IPS-20b (cell line): ENCODE measurements around the gene PLLP.

Source experiments
- H3K27ac ChIP-seq: one replicate; pipeline ENCODE4 v1.5.1; 2013; ENCODE audit warnings: low read length
- H3K27me3 ChIP-seq: 2 replicates; pipeline ENCODE4 v1.6.1; 2013; ENCODE audit warnings: mild to moderate bottlenecking, low read length, inconsistent platforms; ENCODE audit not compliant: insufficient read depth
- H3K36me3 ChIP-seq: 2 replicates; pipeline ENCODE4 v1.6.1; 2013; ENCODE audit warnings: low read depth, mild to moderate bottlenecking, inconsistent platforms, low read length, moderate library complexity; ENCODE audit not compliant: insufficient read depth
- H3K4me1 ChIP-seq: 2 replicates; pipeline ENCODE4 v1.6.1; 2013; ENCODE audit warnings: mild to moderate bottlenecking, control low read depth, inconsistent platforms, low read length, moderate library complexity; ENCODE audit not compliant: insufficient read depth
- H3K4me3 ChIP-seq: 2 replicates; pipeline ENCODE4 v1.5.1; 2013; ENCODE audit warnings: mild to moderate bottlenecking, low read length, inconsistent platforms
- H3K9ac ChIP-seq: 2 replicates; pipeline ENCODE4 v1.6.1; 2013; ENCODE audit warnings: low read depth, mild to moderate bottlenecking, inconsistent platforms, low read length, moderate library complexity
- H3K9me3 ChIP-seq: 2 replicates; pipeline ENCODE4 v1.6.1; 2013; ENCODE audit warnings: mild to moderate bottlenecking, low read depth, low read length, inconsistent platforms; ENCODE audit not compliant: insufficient read depth

The PLLP gene, protein sequence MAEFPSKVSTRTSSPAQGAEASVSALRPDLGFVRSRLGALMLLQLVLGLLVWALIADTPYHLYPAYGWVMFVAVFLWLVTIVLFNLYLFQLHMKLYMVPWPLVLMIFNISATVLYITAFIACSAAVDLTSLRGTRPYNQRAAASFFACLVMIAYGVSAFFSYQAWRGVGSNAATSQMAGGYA

DNA sequence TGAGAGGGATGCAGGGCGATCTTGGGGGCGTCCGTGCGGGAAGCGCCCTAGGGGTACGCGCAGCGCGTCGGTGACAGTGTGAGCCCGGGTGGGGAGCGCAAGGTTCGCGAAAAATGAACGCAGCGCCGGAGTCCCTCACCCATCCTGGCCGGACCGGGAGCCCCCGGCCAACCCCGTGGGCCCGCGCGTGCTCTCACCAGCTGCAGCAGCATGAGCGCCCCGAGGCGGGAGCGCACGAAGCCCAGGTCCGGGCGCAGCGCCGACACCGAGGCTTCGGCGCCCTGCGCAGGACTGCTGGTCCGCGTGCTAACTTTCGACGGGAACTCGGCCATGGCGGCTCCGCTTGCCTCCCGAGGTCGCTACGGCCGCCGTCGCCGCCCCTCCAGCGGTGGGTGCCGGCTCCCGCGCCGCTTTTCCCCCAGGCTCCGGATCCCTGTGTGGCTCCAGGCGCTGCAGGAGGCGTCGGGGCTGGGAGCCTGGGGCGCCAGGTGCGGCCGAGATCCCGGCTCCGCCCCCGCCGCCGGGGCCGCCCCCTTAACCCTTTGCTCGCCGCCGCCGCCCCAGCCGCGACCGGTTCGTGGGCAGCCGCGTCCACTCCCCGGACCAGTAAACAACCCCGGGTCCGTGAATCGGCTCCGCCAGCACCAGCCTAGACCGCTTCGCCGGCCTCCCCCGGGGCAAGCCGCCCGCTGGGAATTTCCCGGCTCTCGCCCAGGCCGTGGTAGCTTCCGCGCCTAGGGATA is at the start of gene PLLP:
Gene PLLP (minus strand): TSS at position 464 of the 743 bp plus-strand sequence. CDS start 132 bp downstream, at position 332.
- Histone ChIP-seq H3K4me1 (no peaks in the 10 kb centered on the region; the same call in 1 of the 2 replicates), H3K9me3 (no peaks in the 10 kb centered on the region), H3K36me3 (no peaks in the 10 kb centered on the region), H3K9ac (no peak within 1 kb of the TSS; the same call in 1 of the 2 replicates), H3K27ac (no peak within 1 kb of the TSS), H3K27me3 (peaks cover 40% of the 10 kb centered on the region), H3K4me3 (peak within 1 kb of the TSS; percentile 74)

DNA sequence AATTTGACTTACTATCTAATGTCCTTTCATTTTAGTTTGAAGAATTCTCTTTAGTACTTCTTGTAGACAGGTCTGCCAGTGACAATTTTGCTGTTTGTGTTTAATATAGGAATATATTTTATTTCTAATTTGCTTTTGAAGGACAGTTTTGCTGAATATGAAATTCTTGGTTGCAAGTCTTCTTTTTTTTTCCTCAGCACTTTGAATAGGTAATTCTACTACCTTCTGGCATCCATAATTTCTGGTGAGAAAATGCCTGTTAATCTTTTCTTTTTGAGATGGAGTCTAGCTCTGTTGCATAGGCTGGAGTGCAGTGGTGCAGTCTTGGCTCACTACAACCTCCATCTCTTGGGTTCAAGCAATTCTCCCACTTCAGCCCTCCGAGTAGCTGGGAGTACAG is 48.9 kb upstream of the PLLP start:
- H3K27me3 ChIP-seq, result no peaks in the 10 kb centered on the region
- H3K4me3 ChIP-seq, result no peak overlapping the region
- no peaks in the 10 kb centered on the region for H3K4me1 ChIP-seq
- no peaks in the 10 kb centered on the region for H3K9me3 ChIP-seq
- no peaks in the 10 kb centered on the region for H3K36me3 ChIP-seq
- no peak overlapping the region for H3K9ac ChIP-seq
- no peak overlapping the region for H3K27ac ChIP-seq

DNA sequence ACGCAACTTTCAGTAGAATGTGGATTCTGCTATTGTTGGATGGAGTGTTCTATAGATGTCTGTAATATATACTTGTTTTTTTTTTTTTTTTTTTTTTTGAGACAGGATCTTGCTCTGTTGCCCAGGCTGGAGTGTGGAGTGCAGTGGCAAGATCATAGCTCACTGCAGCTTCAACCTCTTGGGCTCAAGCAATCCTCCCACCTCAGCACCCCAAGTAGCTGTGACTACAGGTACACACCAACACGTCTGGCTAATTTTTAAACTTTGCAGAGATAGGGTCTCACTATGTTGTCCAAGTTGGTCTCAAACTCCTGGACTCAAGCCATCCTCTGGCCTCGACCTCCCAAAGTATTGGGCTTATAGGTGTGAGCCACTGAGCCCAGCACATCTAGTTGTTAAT is 46.9 kb upstream of the PLLP start:
- Histone ChIP-seq H3K9ac (no peak overlapping the region), H3K4me1 (no peaks in the 10 kb centered on the region), H3K36me3 (no peaks in the 10 kb centered on the region), H3K9me3 (no peaks in the 10 kb centered on the region), H3K27ac (no peak overlapping the region), H3K27me3 (no peaks in the 10 kb centered on the region), H3K4me3 (no peak overlapping the region)

DNA sequence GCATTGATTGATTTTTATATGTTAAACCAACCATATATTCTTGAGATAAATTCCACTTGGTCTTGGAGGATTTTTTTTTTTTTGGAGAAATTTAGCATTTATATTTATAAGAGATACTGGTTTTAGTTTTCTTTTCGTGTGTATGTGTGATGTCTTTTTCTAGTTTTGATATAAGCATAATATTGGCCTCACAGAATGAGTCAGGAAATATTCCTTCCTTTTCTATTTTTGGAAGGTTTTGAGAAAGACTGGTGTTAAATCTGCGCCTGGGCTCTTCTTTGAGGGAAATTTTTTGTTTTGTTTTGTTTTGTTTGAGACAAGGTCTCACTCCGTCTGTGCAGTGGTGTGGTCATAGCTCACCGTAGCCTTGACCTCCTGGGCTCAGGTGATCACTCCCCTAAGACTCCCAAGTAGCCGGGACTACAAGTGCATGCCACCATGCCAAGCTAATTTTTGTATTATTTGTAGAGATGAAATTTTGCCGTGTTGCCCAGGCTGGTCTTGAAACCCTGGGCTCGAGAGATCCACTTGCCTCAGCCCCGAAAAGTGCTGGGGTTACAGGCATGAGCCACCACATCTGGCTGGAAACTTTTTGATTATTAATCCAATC is 45.4 kb upstream of the PLLP start:
- Histone ChIP-seq H3K9ac (no peak overlapping the region), H3K4me1 (no peaks in the 10 kb centered on the region), H3K9me3 (no peaks in the 10 kb centered on the region)

DNA sequence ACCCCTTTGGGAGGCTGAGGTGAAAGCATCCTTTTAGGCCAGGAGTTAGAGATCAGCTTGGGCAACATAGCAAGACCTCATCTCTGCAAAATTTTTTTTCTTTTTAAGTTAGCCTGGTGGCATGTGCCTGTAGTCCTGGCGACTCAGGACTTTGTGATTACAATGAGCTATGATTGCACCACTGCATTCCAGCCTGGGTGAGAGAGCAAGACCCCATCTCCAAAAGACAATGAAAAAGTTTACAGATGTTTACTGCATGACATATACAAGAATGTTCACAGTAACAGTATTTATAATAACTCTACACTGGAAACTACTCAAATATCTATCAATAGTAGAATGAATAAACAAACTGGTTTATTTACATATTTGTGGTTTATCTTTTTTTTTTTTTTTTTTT is 41.0 kb upstream of the PLLP start:
- H3K27me3 ChIP-seq, result no peaks in the 10 kb centered on the region

More for the DNA sequence above, 45.4 kb upstream of the PLLP start:
- no peak overlapping the region for H3K4me3 ChIP-seq
- H3K27me3 ChIP-seq, result no peaks in the 10 kb centered on the region
- no peak overlapping the region for H3K27ac ChIP-seq
- no peaks in the 10 kb centered on the region for H3K36me3 ChIP-seq

DNA sequence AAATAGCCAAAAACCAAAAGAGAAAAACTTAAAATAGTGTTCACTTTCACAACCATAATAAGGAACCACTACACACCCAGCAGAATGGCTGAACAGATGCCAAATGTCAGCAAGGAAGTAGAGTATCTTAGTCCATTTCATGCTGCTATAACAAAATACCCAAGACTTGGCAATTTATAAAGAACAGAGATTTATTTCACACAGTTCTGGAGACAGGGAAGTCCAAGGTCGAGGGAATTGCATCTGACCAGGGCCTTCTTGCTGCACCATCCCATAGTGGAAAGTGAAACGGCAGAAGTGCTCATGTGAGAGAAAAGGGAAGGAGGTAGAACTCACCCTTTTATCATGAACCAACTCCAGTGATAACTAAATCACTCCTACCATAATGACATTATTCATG is 40.3 kb upstream of the PLLP start:
- no peaks in the 10 kb centered on the region for H3K27me3 ChIP-seq
- H3K36me3 ChIP-seq, result no peaks in the 10 kb centered on the region
- no peaks in the 10 kb centered on the region for H3K9me3 ChIP-seq
- no peak overlapping the region for H3K4me3 ChIP-seq
- H3K4me1 ChIP-seq, result 0 out of 2 replicates have a peak, but pooled peaks cover 3% of the 10 kb centered on the region
- no peak overlapping the region for H3K27ac ChIP-seq
- H3K9ac ChIP-seq, result no peak overlapping the region

More for the DNA sequence above, 41.0 kb upstream of the PLLP start:
- Histone ChIP-seq H3K9ac (no peak overlapping the region), H3K4me1 (no peaks in the 10 kb centered on the region), H3K4me3 (no peak overlapping the region), H3K27ac (no peak overlapping the region), H3K36me3 (no peaks in the 10 kb centered on the region), H3K9me3 (no peaks in the 10 kb centered on the region)

DNA sequence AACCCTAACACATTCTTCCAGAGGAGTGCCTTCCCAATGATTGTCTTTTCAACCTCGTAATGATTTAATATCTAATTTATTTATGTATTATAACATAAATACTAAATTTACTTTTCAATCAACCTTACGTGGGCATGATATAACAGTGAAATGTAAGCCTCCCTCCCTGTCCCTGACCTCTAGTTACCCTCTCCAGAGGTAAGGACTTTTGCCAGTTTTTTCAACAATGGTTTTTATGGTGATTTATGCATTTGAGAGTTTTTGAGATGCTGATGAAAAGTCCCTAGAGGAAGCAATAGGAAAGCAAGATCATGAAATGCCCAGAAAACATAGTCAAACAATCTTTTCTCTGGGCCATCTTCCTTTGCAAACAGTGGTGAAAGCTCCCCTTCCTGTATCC is 35.2 kb upstream of the PLLP start:
- Histone ChIP-seq H3K4me1 (peaks cover 3% of the 10 kb centered on the region; the same call in 1 of the 2 replicates), H3K27me3 (no peaks in the 10 kb centered on the region), H3K9me3 (no peaks in the 10 kb centered on the region), H3K36me3 (no peaks in the 10 kb centered on the region), H3K4me3 (no peak overlapping the region), H3K27ac (no peak overlapping the region), H3K9ac (no peak overlapping the region)

DNA sequence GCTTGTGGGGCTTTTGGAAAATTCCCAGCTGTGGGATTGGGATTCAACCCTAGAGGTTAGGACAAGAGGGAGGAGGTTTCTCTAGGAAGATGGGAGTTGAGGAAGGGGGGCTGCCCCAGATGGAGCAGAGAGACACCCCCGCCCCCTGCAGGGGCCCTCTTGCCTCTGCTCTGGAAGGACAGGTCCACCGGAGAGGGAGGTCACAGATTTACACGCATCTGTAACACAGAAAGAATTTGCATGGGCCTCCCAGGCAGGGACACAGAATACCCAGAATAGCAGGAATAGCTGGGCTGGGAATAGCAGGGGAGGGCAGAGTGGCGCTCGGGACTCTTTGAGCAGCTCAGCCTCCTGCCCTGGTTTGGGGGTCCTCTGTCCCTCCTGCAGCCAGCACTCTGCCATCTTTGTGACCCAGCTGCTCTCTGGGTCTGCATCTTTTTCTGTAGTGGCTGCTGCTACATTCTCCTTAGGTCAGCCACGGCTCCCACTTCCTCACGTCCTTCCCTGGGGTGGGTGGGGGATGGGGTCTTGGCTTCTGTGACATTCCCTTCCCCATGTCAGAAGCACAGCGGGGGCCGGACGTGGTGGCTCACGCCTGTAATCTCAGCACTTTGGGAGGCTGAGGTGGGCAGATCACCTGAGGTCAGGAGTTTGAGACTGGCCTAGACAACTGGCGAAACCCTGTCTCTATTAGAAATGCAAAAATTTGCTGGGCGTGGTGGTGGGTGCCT is 33.9 kb upstream of the PLLP start:
- Histone ChIP-seq H3K36me3 (no peaks in the 10 kb centered on the region), H3K4me3 (no peak overlapping the region), H3K9ac (no peak overlapping the region), H3K27ac (no peak overlapping the region), H3K4me1 (peaks cover 3% of the 10 kb centered on the region; the same call in 1 of the 2 replicates), H3K27me3 (no peaks in the 10 kb centered on the region), H3K9me3 (no peaks in the 10 kb centered on the region)

DNA sequence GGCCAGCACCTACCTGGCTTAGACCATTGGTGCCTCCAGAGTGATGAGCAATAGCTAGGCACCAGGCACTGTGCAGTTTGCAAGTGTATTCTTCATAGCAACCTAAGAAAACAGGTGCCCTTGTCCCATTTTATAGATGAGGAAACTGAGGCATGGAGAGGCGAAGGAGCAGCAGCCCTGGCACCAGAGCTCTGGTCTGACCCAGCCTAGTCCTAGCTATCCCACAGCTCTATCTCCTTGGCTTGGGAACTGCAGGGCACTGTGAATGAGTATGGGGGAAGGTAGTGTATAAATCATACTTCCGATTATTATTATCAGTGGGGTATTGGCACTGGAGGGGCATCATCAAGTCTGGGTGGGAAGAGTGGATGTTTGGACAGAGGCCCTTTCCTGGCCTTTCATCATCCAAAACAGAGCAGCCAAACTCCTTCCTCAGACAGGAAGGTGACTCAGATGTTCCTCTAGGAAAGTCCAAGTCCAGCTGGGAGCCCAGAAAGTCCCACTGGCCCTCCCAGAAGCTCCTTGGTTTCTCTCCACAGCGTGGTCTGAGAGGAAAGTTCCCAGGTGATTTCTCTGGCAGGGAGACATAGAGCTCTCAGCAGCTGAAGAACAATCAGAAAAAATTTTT is 32.0 kb upstream of the PLLP start:
- Histone ChIP-seq H3K9me3 (no peaks in the 10 kb centered on the region), H3K9ac (no peak overlapping the region), H3K4me1 (peaks cover 3% of the 10 kb centered on the region; the same call in 1 of the 2 replicates), H3K27me3 (no peaks in the 10 kb centered on the region), H3K36me3 (no peaks in the 10 kb centered on the region), H3K4me3 (no peak overlapping the region), H3K27ac (no peak overlapping the region)

DNA sequence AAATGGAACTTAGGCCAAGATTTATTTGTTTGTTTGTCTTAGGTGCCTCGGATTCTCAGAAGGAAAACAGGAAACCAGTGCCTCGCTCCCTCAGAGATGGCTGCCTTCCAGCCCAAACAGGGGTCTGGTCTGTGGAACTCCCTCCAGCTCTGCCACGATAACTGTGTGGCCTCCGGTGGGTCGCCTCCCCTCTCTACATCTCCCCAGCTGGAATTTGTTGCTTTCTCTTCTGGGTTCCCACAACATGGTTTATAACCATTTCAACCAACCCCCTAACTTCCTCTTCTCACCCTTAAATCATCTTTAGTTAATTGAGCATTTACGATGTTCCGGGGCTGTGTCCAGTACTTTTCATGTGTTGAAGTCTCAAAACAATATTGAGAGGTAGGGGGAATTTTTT is 30.9 kb upstream of the PLLP start:
- H3K27ac ChIP-seq, result no peak overlapping the region
- H3K4me1 ChIP-seq, result peaks cover 3% of the 10 kb centered on the region; the same call in 1 of the 2 replicates
- H3K27me3 ChIP-seq, result no peaks in the 10 kb centered on the region
- no peak overlapping the region for H3K9ac ChIP-seq
- no peak overlapping the region for H3K4me3 ChIP-seq
- no peaks in the 10 kb centered on the region for H3K9me3 ChIP-seq
- H3K36me3 ChIP-seq, result no peaks in the 10 kb centered on the region

DNA sequence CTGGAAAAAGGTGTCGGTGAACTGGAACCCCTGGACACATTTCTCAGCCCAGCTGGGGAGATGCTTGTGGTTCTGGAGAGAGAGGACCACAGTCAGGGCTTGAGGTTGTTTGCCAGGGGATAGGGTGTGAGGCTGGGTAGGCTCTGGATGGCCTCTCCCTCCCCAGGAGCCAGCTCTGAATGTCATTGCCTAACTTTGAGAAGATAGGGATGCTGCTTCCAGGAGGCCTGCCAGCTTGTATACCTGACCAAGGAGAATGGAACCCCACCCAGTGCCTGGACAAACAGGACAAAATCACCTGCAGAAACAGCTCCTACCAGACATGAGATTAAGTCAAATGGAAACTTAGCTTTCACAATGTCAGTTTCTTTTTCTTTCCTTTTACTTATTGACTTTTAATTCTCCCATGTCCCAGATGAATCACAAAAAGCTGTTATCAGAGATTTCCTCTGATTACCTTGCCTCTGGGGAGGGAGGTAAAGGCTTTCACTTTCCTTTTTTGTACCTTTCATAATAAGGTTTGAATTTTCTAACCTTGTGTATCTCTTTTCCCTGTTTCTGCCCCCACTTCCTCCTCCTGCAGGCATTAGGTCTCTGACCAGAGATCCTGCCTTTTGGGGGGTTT is 29.8 kb upstream of the PLLP start:
- Histone ChIP-seq H3K4me3 (no peak overlapping the region), H3K9me3 (no peaks in the 10 kb centered on the region), H3K9ac (no peak overlapping the region), H3K4me1 (no peaks in the 10 kb centered on the region; the same call in 1 of the 2 replicates), H3K27me3 (no peaks in the 10 kb centered on the region), H3K27ac (no peak overlapping the region), H3K36me3 (no peaks in the 10 kb centered on the region)
